Measurements from ENCODE around the gene NUDT4. TPM values are rescaled to one million over a fixed set of nuclear protein-coding genes. Genes with fewer than 3 reads are reported as not detected.
A peak's percentile ranks its signal among the peaks of the same experiment; 100 is the strongest.
"Not testable (repeated sequence)": the region's sequence is repeated elsewhere in the genome, so short reads cannot be mapped to it uniquely, and the experiment has no call there.

The NUDT4 gene
- polyA plus RNA-seq, 4 donors, result 115 to 146 (median 122) TPM

- DNase-seq (ENCODE audit: low read depth in 4 of 4, low spot score in 2 of 4), result no peak
These were observed 15.7 kb downstream of the NUDT4 start for GRCh38 chr12:93393425-93393824.

- DNase-seq (ENCODE audit: low read depth in 4 of 4, low spot score in 2 of 4), result no peak
These were observed 19.7 kb downstream of the NUDT4 start for GRCh38 chr12:93397412-93397811.

- not testable (repeated sequence) for DNase-seq (ENCODE audit: low read depth in 4 of 4, low spot score in 2 of 4)
These were observed 21.6 kb downstream of the NUDT4 start for GRCh38 chr12:93399183-93399863.

GRCh38 chr12:93402333-93403311, 24.9 kb downstream of the NUDT4 start:
- DNase-seq (ENCODE audit: low read depth in 4 of 4, low spot score in 2 of 4), result no peak

GRCh38 chr12:93403988-93404803, 26.5 kb downstream of the NUDT4 start:
- DNase-seq (ENCODE audit: low read depth in 4 of 4, low spot score in 2 of 4), result no peak

GRCh38 chr12:93404961-93405849, 27.5 kb downstream of the NUDT4 start:
- DNase-seq (ENCODE audit: low read depth in 4 of 4, low spot score in 2 of 4), result no peak

GRCh38 chr12:93407054-93407962, 29.6 kb downstream of the NUDT4 start:
- no peak for DNase-seq (ENCODE audit: low read depth in 4 of 4, low spot score in 2 of 4)

- DNase-seq (ENCODE audit: low read depth in 4 of 4, low spot score in 2 of 4), result no peak
These were observed 30.2 kb downstream of the NUDT4 start for GRCh38 chr12:93407963-93408283.

- DNase-seq (ENCODE audit: low read depth in 4 of 4, low spot score in 2 of 4), result no peak
These were observed 31.1 kb downstream of the NUDT4 start for GRCh38 chr12:93408813-93409212.

GRCh38 chr12:93409343-93410187, 31.8 kb downstream of the NUDT4 start:
- not testable (repeated sequence) for DNase-seq (ENCODE audit: low read depth in 4 of 4, low spot score in 2 of 4)

- not testable (repeated sequence) for DNase-seq (ENCODE audit: low read depth in 4 of 4, low spot score in 2 of 4)
These were observed 33.3 kb downstream of the NUDT4 start for GRCh38 chr12:93411060-93411459.

GRCh38 chr12:93412396-93412795, 34.7 kb downstream of the NUDT4 start:
- not testable (repeated sequence) for DNase-seq (ENCODE audit: low read depth in 4 of 4, low spot score in 2 of 4)

GRCh38 chr12:93413064-93413463, 35.3 kb downstream of the NUDT4 start:
- DNase-seq (ENCODE audit: low read depth in 4 of 4, low spot score in 2 of 4), result no peak

GRCh38 chr12:93415723-93416464, 38.2 kb downstream of the NUDT4 start:
- no peak for DNase-seq (ENCODE audit: low read depth in 4 of 4, low spot score in 2 of 4)

- DNase-seq (ENCODE audit: low read depth in 4 of 4, low spot score in 2 of 4), result no peak
These were observed 40.3 kb downstream of the NUDT4 start for GRCh38 chr12:93417967-93418480.

- DNase-seq (ENCODE audit: low read depth in 4 of 4, low spot score in 2 of 4), result peak in 1 of 4 donors; percentile 33
These were observed 41.8 kb downstream of the NUDT4 start for GRCh38 chr12:93419388-93420034.

- DNase-seq (ENCODE audit: low read depth in 4 of 4, low spot score in 2 of 4), result no peak
These were observed 44.3 kb downstream of the NUDT4 start for GRCh38 chr12:93422050-93422449.

Data from left renal cortex interstitium (tissue), 4 donors.